GM18505 (cell line): ENCODE measurements around the gene STK17B.

Experiments
- ATAC-seq: cut with Tn5 transposase; IDR thresholded peaks from one replicate; pipeline ENCODE4 v1.9.1; 2021; ENCODE audit not compliant: unreplicated experiment
- POLR2A ChIP-seq: IDR thresholded peaks from 4 replicates; pipeline ENCODE4 v1.6.1; 2011; ENCODE audit warnings: borderline replicate concordance; ENCODE audit not compliant: insufficient read depth, insufficient read length; ENCODE audit errors: extremely low read depth

STK17B gene

GRCh38 chr2:196131384-196131937 lies 39.9 kb downstream of the STK17B start:
- ATAC-seq: no peak
- no peak for TF ChIP-seq POLR2A

- no peak for TF ChIP-seq POLR2A
- no peak for ATAC-seq
These were observed 41.1 kb downstream of the STK17B start for GRCh38 chr2:196130039-196130825.

- TF ChIP-seq POLR2A: no peak
- ATAC-seq: no peak
These were observed 42.6 kb downstream of the STK17B start for GRCh38 chr2:196128749-196129148.

- TF ChIP-seq POLR2A: no peak
- ATAC-seq: no peak
These were observed 45.8 kb downstream of the STK17B start for GRCh38 chr2:196125596-196125995.

GRCh38 chr2:196123679-196124373 lies 47.6 kb downstream of the STK17B start:
- TF ChIP-seq POLR2A: no peak

GRCh38 chr2:196119926-196120325 lies 51.5 kb downstream of the STK17B start:
- no peak for TF ChIP-seq POLR2A
- no peak for ATAC-seq

More at GRCh38 chr2:196123679-196124373, 47.6 kb downstream of the STK17B start:
- no peak for ATAC-seq

GRCh38 chr2:196117214-196117705 lies 54.1 kb downstream of the STK17B start:
- no peak for TF ChIP-seq POLR2A
- no peak for ATAC-seq

- no peak for TF ChIP-seq POLR2A
- no peak for ATAC-seq
These were observed 58.1 kb downstream of the STK17B start for GRCh38 chr2:196113061-196113974.

GRCh38 chr2:196112418-196113034 lies 58.9 kb downstream of the STK17B start:
- TF ChIP-seq POLR2A: no peak

GRCh38 chr2:196108604-196109003 lies 62.8 kb downstream of the STK17B start:
- no peak for TF ChIP-seq POLR2A
- ATAC-seq: no peak

More at GRCh38 chr2:196112418-196113034, 58.9 kb downstream of the STK17B start:
- no peak for ATAC-seq

- TF ChIP-seq POLR2A: no peak
- no peak for ATAC-seq
These were observed 65.4 kb downstream of the STK17B start for GRCh38 chr2:196105951-196106350.

- ATAC-seq: no peak
- TF ChIP-seq POLR2A: no peak
These were observed 67.3 kb downstream of the STK17B start for GRCh38 chr2:196104066-196104465.
